ENCODE data around the gene ELL. TPM values are rescaled to one million over a fixed set of nuclear protein-coding genes. Genes with fewer than 3 reads are reported as not detected.
A peak's percentile ranks its signal among the peaks of the same experiment; 100 is the strongest.

The ELL gene
- total and polyA plus RNA-seq, 3 donors from 2014 or later, result 48.0 to 76.1 (median 75.8) TPM

GRCh38 chr19:18494267-18494607, 27.6 kb downstream of the ELL start:
- 39 to 48% methylated on average over 7 of the region's 7 CpGs for WGBS, 2 donors
- H3K4me1 ChIP-seq, result peaks cover 79% of the 10 kb centered on the region
- no peak for DNase-seq

GRCh38 chr19:18493440-18494266, 28.2 kb downstream of the ELL start:
- Histone ChIP-seq H3K9me3 (no peaks in the 10 kb centered on the region), H3K27me3 (no peaks in the 10 kb centered on the region), H3K27ac (peak overlapping the region; percentile 86 to 91), H3K4me3 (no peak overlapping the region), H3K36me3 (ENCODE audit: low read depth, missing control alignments) (no peaks in the 10 kb centered on the region), H3K4me1 (peaks cover 79% of the 10 kb centered on the region)
- WGBS, 2 donors, result 45 to 51% methylated on average over 4 to 13 of the region's 13 CpGs
- DNase-seq, result peak; percentile 71
- TF ChIP-seq POLR2A (IDR thresholded peaks at IDR 0.05) (no peak), CTCF (IDR thresholded peaks at IDR 0.05) (no peak)
- intact Hi-C loops (cut with DNase I; ENCODE audit: low total_unique reads), result no loop called here

More at GRCh38 chr19:18494267-18494607, 27.6 kb downstream of the ELL start:
- no peak for TF ChIP-seq CTCF (IDR thresholded peaks at IDR 0.05)
- Histone ChIP-seq H3K27ac (peak overlapping the region; percentile 86 to 91), H3K27me3 (no peaks in the 10 kb centered on the region), H3K9me3 (no peaks in the 10 kb centered on the region), H3K4me3 (no peak overlapping the region), H3K36me3 (ENCODE audit: low read depth, missing control alignments) (no peaks in the 10 kb centered on the region)
- intact Hi-C loops (cut with DNase I; ENCODE audit: low total_unique reads), result no loop called here

GRCh38 chr19:18491995-18492953, 29.6 kb downstream of the ELL start:
- TF ChIP-seq CTCF (IDR thresholded peaks at IDR 0.05) (no peak), POLR2A (IDR thresholded peaks at IDR 0.05) (no peak)
- no peaks in the 10 kb centered on the region for H3K9me3 ChIP-seq
- DNase-seq, result peak; percentile 82
- H3K4me1 ChIP-seq, result peaks cover 88% of the 10 kb centered on the region
- WGBS, 2 donors, result 45 to 56% methylated on average over 15 of the region's 15 CpGs
- H3K27me3 ChIP-seq, result no peaks in the 10 kb centered on the region
- intact Hi-C loops (cut with DNase I; ENCODE audit: low total_unique reads), result no loop called here
- no peak overlapping the region for H3K4me3 ChIP-seq
- no peaks in the 10 kb centered on the region for H3K36me3 ChIP-seq (ENCODE audit: low read depth, missing control alignments)
- H3K27ac ChIP-seq, result peak overlapping the region; percentile 86 to 91

GRCh38 chr19:18490728-18491127, 31.1 kb downstream of the ELL start:
- DNase-seq, result no peak
- intact Hi-C loops (cut with DNase I; ENCODE audit: low total_unique reads), result no loop called here
- TF ChIP-seq CTCF (IDR thresholded peaks at IDR 0.05), result no peak
- TF ChIP-seq POLR2A (IDR thresholded peaks at IDR 0.05), result no peak
- Histone ChIP-seq H3K4me1 (peaks cover 92% of the 10 kb centered on the region), H3K27me3 (no peaks in the 10 kb centered on the region), H3K9me3 (no peaks in the 10 kb centered on the region), H3K27ac (no peak overlapping the region), H3K4me3 (no peak overlapping the region), H3K36me3 (ENCODE audit: low read depth, missing control alignments) (no peaks in the 10 kb centered on the region)
- 92 to 97% methylated on average over 5 to 6 of the region's 6 CpGs for WGBS, 2 donors

All from testis (tissue), 3 donors.